ENCODE measurements around the gene TPCN1. TPM values are rescaled to one million over a fixed set of nuclear protein-coding genes. Genes with fewer than 3 reads are reported as not detected.

TPCN1 gene
- total and polyA plus RNA-seq, 2 of the 13 experiments (the other 11 are each of a cell fraction or from before 2014, with no cell fraction given): 8.0 to 26.8 TPM

GRCh38 chr12:113221997-113222729 lies 899 bp downstream of the TPCN1 start:
- POLR2A ChIA-PET: interaction anchor here (0.8 to 4.2 kb wide), 18 partner anchors 7 to 1854 kb away, joined by 3 to 55 read pairs (median 7); partner anchors contain the start of genes DDX54, RITA1 and SLC8B1
- peak overlapping the region; percentile 57 to 90 (median 88) for H3K4me3 ChIP-seq (replicated peaks in 1 of 3; ENCODE audit: insufficient read depth in 1 of 3, low read depth in 2 of 3, low read length in 3 of 3)
- peak; percentile 39; the same call in 1 of the 2 replicates for TF ChIP-seq PBX3 (CRISPR knock-in tag; IDR thresholded peaks at IDR 0.05; ENCODE audit: borderline replicate concordance)
- peak in 1 of 2 experiments; percentile 59; a peak in 2 of 4 replicates for TF ChIP-seq POLR2A (IDR thresholded peaks at IDR 0.05; ENCODE audit: insufficient read depth in 1 of 2, low read depth in 2 of 2, low read length in 2 of 2)
- TF ChIP-seq THAP7 (CRISPR knock-in tag; IDR thresholded peaks at IDR 0.05): no peak
- TF ChIP-seq ZNF496 (CRISPR knock-in tag; IDR thresholded peaks at IDR 0.05; ENCODE audit: insufficient replicate concordance): no peak
- TF ChIP-seq ZNF3 (CRISPR knock-in tag; IDR thresholded peaks at IDR 0.05): no peak
- TF ChIP-seq ZNF331 (CRISPR knock-in tag; IDR thresholded peaks at IDR 0.05): no peak
- TF ChIP-seq ZNF605 (CRISPR knock-in tag; IDR thresholded peaks at IDR 0.05): peak; percentile 62
- no peak for TF ChIP-seq ZNF335 (CRISPR knock-in tag; IDR thresholded peaks at IDR 0.05)
- no peak for TF ChIP-seq MEF2D (CRISPR knock-in tag; IDR thresholded peaks at IDR 0.05)
- no peak for TF ChIP-seq TMF1 (CRISPR knock-in tag; IDR thresholded peaks at IDR 0.05; ENCODE audit: low read depth)
- TF ChIP-seq MIER2 (CRISPR knock-in tag; IDR thresholded peaks at IDR 0.05): no peak
- TF ChIP-seq ZC3H4 (CRISPR knock-in tag; IDR thresholded peaks at IDR 0.05; ENCODE audit: borderline replicate concordance): 0 out of 2 replicates have a peak, but pooled peaks have one; percentile 28
- no peak for TF ChIP-seq ZNF646 (CRISPR knock-in tag; IDR thresholded peaks at IDR 0.05)
- no peak for TF ChIP-seq ZNF44 (CRISPR knock-in tag; IDR thresholded peaks at IDR 0.05)
- no peak for TF ChIP-seq AGO2 (optimal IDR thresholded peaks at IDR 0.05; ENCODE audit: low read depth, low read length)
- TF ChIP-seq ZKSCAN5 (CRISPR knock-in tag; IDR thresholded peaks at IDR 0.05): no peak
- no peak for TF ChIP-seq U2AF1 (optimal IDR thresholded peaks at IDR 0.05; ENCODE audit: low read depth, low read length)

More at GRCh38 chr12:113221997-113222729, 899 bp downstream of the TPCN1 start:
- BruUV-seq (replicated peaks): TSS peak; percentile 82
- Histone ChIP-seq H3K27me3 (ENCODE audit: control insufficient read depth in 1 of 2, insufficient read depth in 2 of 2, low read length in 2 of 2) (no peaks in the 10 kb centered on the region), H3K9me3 (ENCODE audit: low read length) (no peaks in the 10 kb centered on the region), H3K9ac (ENCODE audit: insufficient read depth, low read depth, low read length) (peak overlapping the region; percentile 92), H3K4me2 (ENCODE audit: low read depth, low read length) (peak overlapping the region; percentile 100), H4K20me1 (ENCODE audit: insufficient read depth, low read length) (no peaks in the 10 kb centered on the region), H3K36me3 (replicated peaks in 1 of 2; ENCODE audit: control insufficient read depth in 1 of 2, insufficient read depth in 2 of 2, low read length in 2 of 2) (no peaks in the 10 kb centered on the region), H3K27ac (ENCODE audit: extremely low read length, insufficient read depth, low read length) (peak overlapping the region; percentile 83), H3K79me2 (ENCODE audit: insufficient read depth, low read length) (peaks cover 13% of the 10 kb centered on the region), H3K4me1 (ENCODE audit: insufficient read depth, low read length) (peaks cover 37% of the 10 kb centered on the region), H2AFZ (ENCODE audit: low read length) (no peak overlapping the region)
- DNase-seq (ENCODE audit: low spot score) (no peak), ATAC-seq (peak; percentile 13; the same call in 2 of the 3 replicates), FAIRE-seq (no peak)
- intact Hi-C loops (cut with micrococcal nuclease; ENCODE audit: unreplicated experiment) (loop anchor here (1.0 to 2.0 kb wide), 4 partner anchors 37 to 203 kb away; partner anchors contain the start of genes DDX54 and RITA1), in situ Hi-C loops (cut with HindIII; ENCODE audit: extremely low pct_ligation_motif_present, low pct_unique_long_range_greater_than_20kb) (no loop called here)
- CTCF ChIA-PET (ENCODE audit: low intra/inter-chr PET ratio, low total read pairs): no interaction called here
- 2% methylated on average over 11 of the region's 12 CpGs for WGBS (ENCODE audit: low lambda C conversion rate)
